ENCODE results near the gene TAS2R16. TPM values are rescaled to one million over a fixed set of nuclear protein-coding genes. Genes with fewer than 3 reads are reported as not detected.

The TAS2R16 gene
- total and polyA plus RNA-seq, 9 donors = not detected

DNA sequence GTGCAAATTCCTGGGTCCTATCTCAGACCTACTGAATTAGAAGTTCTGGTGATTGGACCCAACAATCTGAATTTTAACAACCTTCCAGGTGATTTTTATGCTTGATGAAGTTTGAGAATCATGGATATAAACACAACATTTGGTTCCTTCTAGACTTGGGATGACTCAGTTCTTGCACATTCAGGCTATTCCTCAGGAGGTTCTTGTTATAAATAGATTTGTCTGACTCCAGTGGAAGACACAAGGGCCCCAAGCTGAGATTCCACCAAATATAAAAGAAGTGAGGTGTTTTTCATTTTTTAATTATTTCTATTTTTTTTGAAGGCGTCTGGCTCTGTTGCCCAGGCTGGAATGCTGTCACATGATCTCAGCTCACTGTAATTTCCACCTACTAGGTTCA lies 9.4 kb upstream of the TAS2R16 start:
- no peaks in the 10 kb centered on the region for H3K36me3 ChIP-seq
- H3K9me3 ChIP-seq = no peaks in the 10 kb centered on the region
- no peak overlapping the region for H3K27ac ChIP-seq
- H3K4me1 ChIP-seq (ENCODE audit: insufficient read depth) = no peaks in the 10 kb centered on the region
- TF ChIP-seq EP300 (IDR thresholded peaks at IDR 0.05) (no peak), POLR2A (IDR thresholded peaks at IDR 0.05) (no peak)
- TF ChIP-seq, protein P1, sequence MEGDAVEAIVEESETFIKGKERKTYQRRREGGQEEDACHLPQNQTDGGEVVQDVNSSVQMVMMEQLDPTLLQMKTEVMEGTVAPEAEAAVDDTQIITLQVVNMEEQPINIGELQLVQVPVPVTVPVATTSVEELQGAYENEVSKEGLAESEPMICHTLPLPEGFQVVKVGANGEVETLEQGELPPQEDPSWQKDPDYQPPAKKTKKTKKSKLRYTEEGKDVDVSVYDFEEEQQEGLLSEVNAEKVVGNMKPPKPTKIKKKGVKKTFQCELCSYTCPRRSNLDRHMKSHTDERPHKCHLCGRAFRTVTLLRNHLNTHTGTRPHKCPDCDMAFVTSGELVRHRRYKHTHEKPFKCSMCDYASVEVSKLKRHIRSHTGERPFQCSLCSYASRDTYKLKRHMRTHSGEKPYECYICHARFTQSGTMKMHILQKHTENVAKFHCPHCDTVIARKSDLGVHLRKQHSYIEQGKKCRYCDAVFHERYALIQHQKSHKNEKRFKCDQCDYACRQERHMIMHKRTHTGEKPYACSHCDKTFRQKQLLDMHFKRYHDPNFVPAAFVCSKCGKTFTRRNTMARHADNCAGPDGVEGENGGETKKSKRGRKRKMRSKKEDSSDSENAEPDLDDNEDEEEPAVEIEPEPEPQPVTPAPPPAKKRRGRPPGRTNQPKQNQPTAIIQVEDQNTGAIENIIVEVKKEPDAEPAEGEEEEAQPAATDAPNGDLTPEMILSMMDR (IDR thresholded peaks at IDR 0.05) = no peak
- DNase-seq = no peak
- intact Hi-C loops (cut with DNase I) = no loop called here
- no peaks in the 10 kb centered on the region for H3K27me3 ChIP-seq
- H3K4me3 ChIP-seq = no peak overlapping the region
- WGBS, 3 donors = 70 to 94% (median 77%) methylated on average over 1 of the region's 1 CpG

DNA sequence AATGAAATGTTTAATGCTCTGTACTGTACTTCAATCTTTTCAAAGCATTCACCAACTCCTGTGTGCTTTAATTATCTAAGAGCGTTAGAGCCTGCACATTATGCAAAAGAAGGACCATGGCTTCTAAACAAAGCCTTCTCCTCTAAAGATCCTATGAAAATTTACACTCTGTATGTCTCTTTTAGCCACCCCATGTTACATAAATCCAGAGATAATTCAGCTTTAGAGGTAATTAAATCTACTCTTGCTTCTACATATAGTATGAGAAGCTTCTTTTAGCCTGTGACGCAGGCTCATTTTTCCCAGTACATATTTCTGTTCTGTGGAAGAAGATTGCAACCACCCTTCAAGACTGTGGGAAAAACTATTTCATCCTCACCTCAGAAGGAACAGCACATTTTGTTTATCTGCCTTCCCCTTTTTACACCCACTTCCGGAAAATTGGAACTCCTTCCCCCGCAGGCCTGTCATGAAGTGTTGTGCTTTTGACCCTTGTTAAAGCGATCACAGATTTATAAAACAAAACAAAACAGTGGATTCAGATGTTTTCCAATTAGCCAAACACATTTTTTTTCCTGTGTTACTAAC lies 8.1 kb upstream of the TAS2R16 start:
- H3K36me3 ChIP-seq = no peaks in the 10 kb centered on the region
- 32 to 37% (median 37%) methylated on average over 5 of the region's 5 CpGs for WGBS, 3 donors
- intact Hi-C loops (cut with DNase I) = no loop called here
- DNase-seq = no peak
- no peaks in the 10 kb centered on the region for H3K9me3 ChIP-seq
- H3K27ac ChIP-seq = no peak overlapping the region
- no peak for TF ChIP-seq EP300 (IDR thresholded peaks at IDR 0.05)
- TF ChIP-seq, protein P1 (IDR thresholded peaks at IDR 0.05) = no peak
- TF ChIP-seq POLR2A (IDR thresholded peaks at IDR 0.05) = no peak
- H3K4me1 ChIP-seq (ENCODE audit: insufficient read depth) = no peaks in the 10 kb centered on the region
- H3K27me3 ChIP-seq = no peaks in the 10 kb centered on the region
- no peak overlapping the region for H3K4me3 ChIP-seq

DNA sequence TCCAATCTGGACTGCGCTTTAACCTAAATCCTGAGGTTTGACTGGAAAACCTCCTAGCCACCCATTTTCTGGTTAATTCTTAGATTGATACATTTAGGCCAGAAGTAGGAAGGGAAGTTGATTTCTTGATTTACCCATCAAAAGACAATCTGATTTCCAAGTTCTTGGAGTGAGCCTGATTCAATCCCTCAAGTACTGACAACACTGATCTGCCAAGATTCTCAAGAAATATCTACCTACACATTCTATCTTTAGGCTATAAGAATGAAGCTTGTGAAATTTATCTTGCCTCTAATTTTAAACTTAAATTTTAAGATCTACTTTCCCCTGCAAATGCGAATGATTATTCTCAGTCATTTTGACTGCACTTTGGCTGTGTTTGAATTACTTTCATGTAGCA lies 5.9 kb downstream of the TAS2R16 start:
- H3K9me3 ChIP-seq = no peaks in the 10 kb centered on the region
- 91 to 93% (median 93%) methylated on average over 2 of the region's 2 CpGs for WGBS, 3 donors
- TF ChIP-seq POLR2A (IDR thresholded peaks at IDR 0.05) (no peak), EP300 (IDR thresholded peaks at IDR 0.05) (no peak)
- TF ChIP-seq, protein P1 (IDR thresholded peaks at IDR 0.05) = no peak
- H3K4me3 ChIP-seq = no peak overlapping the region
- no peak overlapping the region for H3K27ac ChIP-seq
- no peaks in the 10 kb centered on the region for H3K36me3 ChIP-seq
- intact Hi-C loops (cut with DNase I) = no loop called here
- no peaks in the 10 kb centered on the region for H3K27me3 ChIP-seq
- DNase-seq = no peak
- no peaks in the 10 kb centered on the region for H3K4me1 ChIP-seq (ENCODE audit: insufficient read depth)

DNA sequence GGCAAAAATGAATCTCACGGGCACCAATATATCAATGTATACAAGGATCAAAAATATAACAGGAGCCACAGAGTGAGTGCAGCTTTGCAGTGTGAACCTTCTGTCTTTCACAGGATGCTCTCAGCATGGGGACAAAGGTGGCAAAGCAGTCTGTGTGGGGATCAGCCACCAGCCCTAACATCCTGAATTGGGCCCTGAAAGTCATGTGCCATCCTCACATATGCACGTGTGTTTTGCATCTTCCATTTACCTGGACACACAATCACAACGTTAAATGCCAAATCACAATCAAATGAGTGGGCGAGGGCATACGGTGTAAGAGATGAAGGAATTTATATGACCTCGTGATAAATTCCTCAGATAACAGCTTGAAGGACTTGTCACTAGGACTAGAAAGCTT lies 6.5 kb downstream of the TAS2R16 start:
- Histone ChIP-seq H3K4me1 (ENCODE audit: insufficient read depth) (no peaks in the 10 kb centered on the region), H3K36me3 (no peaks in the 10 kb centered on the region), H3K9me3 (no peaks in the 10 kb centered on the region), H3K4me3 (no peak overlapping the region), H3K27ac (no peak overlapping the region), H3K27me3 (no peaks in the 10 kb centered on the region)
- WGBS, 3 donors = 77 to 87% (median 80%) methylated on average over 6 of the region's 6 CpGs
- TF ChIP-seq, protein P1 (IDR thresholded peaks at IDR 0.05) = no peak
- TF ChIP-seq POLR2A (IDR thresholded peaks at IDR 0.05) = no peak
- TF ChIP-seq EP300 (IDR thresholded peaks at IDR 0.05) = no peak
- intact Hi-C loops (cut with DNase I) = no loop called here
- no peak for DNase-seq

Measured in ovary (tissue), 9 donors.